GM12865 (cell line): ENCODE data around the gene MYBPHL.
A peak's percentile ranks its signal among the peaks of the same experiment; 100 is the strongest.
"Not testable (repeated sequence)": the region's sequence is repeated elsewhere in the genome, so short reads cannot be mapped to it uniquely, and the experiment has no call there.

Experiments used
- DNase-seq: peaks from one replicate; pipeline ENCODE4 v3.0.0; 2010; ENCODE audit warnings: low read depth
- H3K4me3 ChIP-seq: 2 replicates; pipeline ENCODE4 v1.5.1; 2011; ENCODE audit warnings: mild to moderate bottlenecking, low read depth, low read length, control low read depth
- TF ChIP-seq, protein P1 (sequence below): IDR thresholded peaks from 2 replicates; pipeline ENCODE4 v1.5.1; 2011; ENCODE audit warnings: low read length, control low read depth, low read depth, inconsistent platforms; ENCODE audit not compliant: insufficient read depth; ENCODE audit errors: missing control alignments

MYBPHL gene

GRCh38 chr1:109290137-109290536 is 16.7 kb downstream of the MYBPHL start:
- TF ChIP-seq, protein P1, sequence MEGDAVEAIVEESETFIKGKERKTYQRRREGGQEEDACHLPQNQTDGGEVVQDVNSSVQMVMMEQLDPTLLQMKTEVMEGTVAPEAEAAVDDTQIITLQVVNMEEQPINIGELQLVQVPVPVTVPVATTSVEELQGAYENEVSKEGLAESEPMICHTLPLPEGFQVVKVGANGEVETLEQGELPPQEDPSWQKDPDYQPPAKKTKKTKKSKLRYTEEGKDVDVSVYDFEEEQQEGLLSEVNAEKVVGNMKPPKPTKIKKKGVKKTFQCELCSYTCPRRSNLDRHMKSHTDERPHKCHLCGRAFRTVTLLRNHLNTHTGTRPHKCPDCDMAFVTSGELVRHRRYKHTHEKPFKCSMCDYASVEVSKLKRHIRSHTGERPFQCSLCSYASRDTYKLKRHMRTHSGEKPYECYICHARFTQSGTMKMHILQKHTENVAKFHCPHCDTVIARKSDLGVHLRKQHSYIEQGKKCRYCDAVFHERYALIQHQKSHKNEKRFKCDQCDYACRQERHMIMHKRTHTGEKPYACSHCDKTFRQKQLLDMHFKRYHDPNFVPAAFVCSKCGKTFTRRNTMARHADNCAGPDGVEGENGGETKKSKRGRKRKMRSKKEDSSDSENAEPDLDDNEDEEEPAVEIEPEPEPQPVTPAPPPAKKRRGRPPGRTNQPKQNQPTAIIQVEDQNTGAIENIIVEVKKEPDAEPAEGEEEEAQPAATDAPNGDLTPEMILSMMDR = no peak
- no peak for DNase-seq
- no peak overlapping the region for H3K4me3 ChIP-seq

DNA sequence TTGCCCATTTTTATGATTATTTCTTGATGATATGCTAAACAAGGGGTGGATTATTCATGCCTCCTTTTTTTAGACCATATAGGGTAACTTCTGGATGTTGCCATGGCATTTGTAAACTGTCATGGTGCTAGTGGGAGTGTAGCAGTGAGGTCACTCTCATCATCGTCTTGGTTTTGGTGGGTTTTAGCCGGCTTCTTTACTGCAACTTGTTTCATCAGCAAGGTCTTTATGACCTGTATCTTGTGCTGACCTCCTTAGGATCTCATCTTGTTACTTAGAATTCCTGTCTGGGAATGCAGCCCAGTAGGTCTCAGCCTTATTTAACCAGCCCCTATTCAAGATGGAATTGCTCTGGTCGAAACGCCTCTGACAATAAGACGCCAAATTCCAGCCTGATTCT is 20.0 kb downstream of the MYBPHL start:
- DNase-seq, H3K4me3 ChIP-seq: not testable (repeated sequence)

DNA sequence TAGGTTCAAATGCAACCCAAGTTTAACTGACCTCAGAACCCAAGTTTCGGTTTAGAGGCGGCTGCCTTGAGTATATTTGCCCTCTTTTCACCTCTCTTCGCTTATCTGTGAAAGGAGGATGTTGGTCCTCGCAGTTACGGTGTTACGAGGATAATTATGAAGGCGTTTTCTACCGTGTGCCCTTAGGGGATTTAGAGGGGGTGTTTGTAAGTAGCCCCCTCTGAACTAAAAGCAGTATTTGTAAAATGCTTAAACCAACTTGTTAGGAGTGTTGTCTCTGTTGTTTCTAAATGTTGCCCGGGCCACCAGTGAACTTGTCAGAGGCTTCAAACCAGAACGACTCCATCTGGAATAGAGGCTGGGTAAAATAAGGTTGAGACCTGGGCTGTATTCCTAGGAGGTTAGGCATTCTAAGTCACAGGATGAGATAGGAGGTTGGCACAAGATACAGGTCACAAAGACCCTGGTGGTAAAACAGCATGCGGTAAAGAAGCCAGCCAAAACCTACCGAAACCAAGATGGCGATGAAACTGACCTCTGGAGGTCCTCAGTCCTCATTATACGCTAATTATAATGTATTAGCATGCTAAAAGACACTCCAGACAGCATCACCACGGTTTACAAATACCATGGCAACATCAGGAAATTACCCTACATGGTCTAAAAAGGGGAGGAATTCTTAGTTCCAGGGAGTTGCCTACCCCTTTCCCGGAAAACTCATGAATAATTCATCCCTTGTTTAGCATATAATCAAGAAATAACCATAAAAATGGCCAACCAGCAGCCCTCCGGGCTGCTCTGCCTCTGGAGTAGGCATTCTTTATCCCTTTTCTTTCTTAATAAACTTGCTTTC is 22.8 kb downstream of the MYBPHL start:
- TF ChIP-seq, protein P1 = no peak
- peak overlapping the region; percentile 75 for H3K4me3 ChIP-seq
- DNase-seq = no peak

GRCh38 chr1:109282952-109283747 is 23.7 kb downstream of the MYBPHL start, which contains the start of gene PSRC1:
Gene PSRC1 (minus strand): TSS chr1:109283145.
- TF ChIP-seq, protein P1 = peak; percentile 49
- H3K4me3 ChIP-seq = peak within 1 kb of the TSS; percentile 75
- DNase-seq = peak; percentile 93

DNA sequence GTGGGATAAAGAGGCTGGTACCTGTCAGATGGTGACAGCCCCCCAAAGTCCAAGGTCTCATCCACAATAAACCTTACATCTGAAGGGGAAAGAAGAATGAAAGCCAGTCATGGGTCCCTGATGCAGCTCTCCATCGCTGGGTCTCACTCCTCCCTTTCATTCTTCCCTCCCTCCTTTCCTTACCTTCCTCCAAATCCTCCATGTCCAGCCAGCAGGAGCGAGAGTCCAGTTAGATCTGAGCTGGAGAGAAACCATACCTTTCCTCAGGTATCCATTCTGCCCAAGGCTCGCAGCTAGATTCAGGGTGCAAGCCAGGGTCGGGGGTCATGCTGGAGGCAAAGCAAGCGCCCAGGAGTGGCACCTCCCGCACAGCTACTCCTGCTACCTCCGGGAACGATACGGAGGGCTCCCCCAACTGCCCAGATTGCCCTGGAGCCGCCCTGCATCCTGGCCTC is 24.3 kb downstream of the MYBPHL start:
- TF ChIP-seq, protein P1 = no peak

GRCh38 chr1:109281680-109282496 is 24.9 kb downstream of the MYBPHL start:
- TF ChIP-seq, protein P1 = no peak
- H3K4me3 ChIP-seq = peak overlapping the region; percentile 75
- DNase-seq = no peak

More for the DNA sequence above, 24.3 kb downstream of the MYBPHL start:
- peak overlapping the region; percentile 75 for H3K4me3 ChIP-seq
- DNase-seq = no peak
